HEK293T (cell line): ENCODE measurements around the gene ELF2.
"Not testable (repeated sequence)": the region's sequence is repeated elsewhere in the genome, so short reads cannot be mapped to it uniquely, and the experiment has no call there.

Experiments used
- BHLHE40 ChIP-seq: fragments of 450-650 bp; IDR thresholded peaks from 2 replicates; pipeline ENCODE4 v1.6.1; 2016; ENCODE audit warnings: mild to moderate bottlenecking, moderate library complexity, borderline replicate concordance
- FOXM1 ChIP-seq: fragments of 450-650 bp; IDR thresholded peaks from 2 replicates; pipeline ENCODE4 v1.6.1; 2017; ENCODE audit warnings: mild to moderate bottlenecking, borderline replicate concordance
- HDGF ChIP-seq: fragments of 450-650 bp; IDR thresholded peaks from 2 replicates; pipeline ENCODE4 v1.6.1; 2017; ENCODE audit warnings: antibody characterized with exemption, borderline replicate concordance
- L3MBTL2 ChIP-seq: fragments of 450-650 bp; conservative IDR thresholded peaks from 2 replicates; pipeline ENCODE4 v1.6.1; 2016; ENCODE audit warnings: mild to moderate bottlenecking
- NFRKB ChIP-seq: fragments of 450-650 bp; IDR thresholded peaks from 2 replicates; pipeline ENCODE4 v1.6.1; 2016; ENCODE audit warnings: mild to moderate bottlenecking, moderate library complexity
- SP1 ChIP-seq: fragments of 450-650 bp; IDR thresholded peaks from 2 replicates; pipeline ENCODE4 v1.6.1; 2017
- SUZ12 ChIP-seq: fragments of 450-650 bp; IDR thresholded peaks from 2 replicates; pipeline ENCODE4 v1.6.1; 2016; ENCODE audit warnings: mild to moderate bottlenecking
- TARDBP ChIP-seq: fragments of 450-650 bp; IDR thresholded peaks from 2 replicates; pipeline ENCODE4 v1.6.1; 2016
- ZNF384 ChIP-seq: fragments of 450-650 bp; IDR thresholded peaks from 2 replicates; pipeline ENCODE4 v1.6.1; 2016
- TF ChIP-seq, protein P1 (sequence below): fragments of 450-650 bp; IDR thresholded peaks from 2 replicates; pipeline ENCODE4 v1.6.1; 2016

DNA sequence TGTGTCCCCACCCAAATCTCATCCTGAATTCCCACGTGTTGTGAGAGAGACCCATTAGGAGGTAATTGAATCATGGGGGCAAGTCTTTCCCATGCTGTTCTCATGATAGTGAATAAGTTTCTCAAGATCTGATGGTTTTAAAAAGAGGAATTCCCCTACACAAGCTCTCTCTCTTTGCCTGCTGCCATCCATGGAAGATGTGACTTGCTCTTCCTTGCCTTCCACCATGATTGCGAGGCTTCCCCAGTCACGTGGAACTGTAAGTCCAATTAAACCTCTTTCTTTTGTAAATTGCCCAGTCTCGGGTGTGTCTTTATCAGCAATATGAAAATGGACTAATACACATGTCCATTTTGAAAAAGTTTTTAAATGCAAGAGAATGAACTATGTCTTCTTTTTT lies 20.2 kb upstream of the ELF2 start:
- TF ChIP-seq SUZ12, TARDBP, FOXM1, BHLHE40, SP1, ZNF384, NFRKB, L3MBTL2, HDGF: not testable (repeated sequence)
- TF ChIP-seq, protein P1, sequence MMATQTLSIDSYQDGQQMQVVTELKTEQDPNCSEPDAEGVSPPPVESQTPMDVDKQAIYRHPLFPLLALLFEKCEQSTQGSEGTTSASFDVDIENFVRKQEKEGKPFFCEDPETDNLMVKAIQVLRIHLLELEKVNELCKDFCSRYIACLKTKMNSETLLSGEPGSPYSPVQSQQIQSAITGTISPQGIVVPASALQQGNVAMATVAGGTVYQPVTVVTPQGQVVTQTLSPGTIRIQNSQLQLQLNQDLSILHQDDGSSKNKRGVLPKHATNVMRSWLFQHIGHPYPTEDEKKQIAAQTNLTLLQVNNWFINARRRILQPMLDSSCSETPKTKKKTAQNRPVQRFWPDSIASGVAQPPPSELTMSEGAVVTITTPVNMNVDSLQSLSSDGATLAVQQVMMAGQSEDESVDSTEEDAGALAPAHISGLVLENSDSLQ: not testable (repeated sequence)
